Measurements from ENCODE around the gene GPHA2.

GRCh38 chr11:64887757-64888405, 47.8 kb downstream of the GPHA2 start:
- TF ChIP-seq CTCF (IDR thresholded peaks at IDR 0.05; ENCODE audit: low read length) (peak; percentile 93), EZH2 (optimal IDR thresholded peaks at IDR 0.05; ENCODE audit: low read depth, low read length) (no peak), EZH2phosphoT487 (IDR thresholded peaks at IDR 0.05; ENCODE audit: low read length) (no peak)
